Femur (tissue), 1 donor: Measurements from ENCODE around the gene CORO6.

Source experiments
- DNase-seq: peaks from one replicate; pipeline ENCODE4 v3.0.0-alpha.2; 2017

Gene CORO6

DNA sequence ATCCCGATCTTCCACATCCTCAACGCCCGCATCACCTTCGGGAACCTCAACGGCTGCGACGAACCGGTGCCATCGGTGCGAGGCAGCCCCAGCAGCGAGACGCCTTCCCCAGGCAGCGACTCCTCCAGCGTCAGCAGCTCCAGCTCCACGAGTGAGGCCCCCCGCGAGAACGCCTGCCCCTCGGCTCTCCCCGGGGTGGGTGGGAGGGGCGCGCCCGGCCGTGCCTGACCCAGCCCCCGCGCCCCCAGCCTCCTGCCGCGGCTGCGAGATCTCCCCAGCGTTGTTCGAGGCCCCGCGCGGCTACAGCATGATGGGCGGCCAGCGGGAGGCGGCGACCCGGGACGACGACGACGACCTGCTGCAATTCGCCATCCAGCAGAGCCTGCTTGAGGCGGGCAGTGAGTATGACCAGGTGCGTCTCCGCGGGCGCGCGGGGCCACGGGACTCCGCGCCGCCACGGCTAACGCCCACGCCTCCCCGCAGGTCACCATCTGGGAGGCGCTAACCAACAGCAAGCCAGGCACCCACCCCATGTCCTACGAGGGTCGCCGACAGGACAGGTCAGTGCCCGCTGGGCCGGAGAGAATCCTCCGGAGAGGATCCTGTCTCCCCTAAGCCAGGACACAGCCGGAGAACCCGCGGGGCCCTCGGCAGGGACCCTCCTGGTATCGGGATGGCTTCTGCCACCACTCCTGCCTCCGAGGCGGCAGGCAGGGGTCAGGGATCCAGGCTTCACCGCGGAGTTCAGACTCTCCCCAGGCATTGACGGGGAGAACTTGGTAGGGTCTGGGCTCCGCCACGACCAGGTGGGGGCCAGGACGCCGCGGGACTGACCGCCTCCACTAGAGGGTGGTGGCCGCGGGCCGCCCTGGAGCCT is 10.1 kb downstream of the CORO6 start:
- DNase-seq: no peak

DNA sequence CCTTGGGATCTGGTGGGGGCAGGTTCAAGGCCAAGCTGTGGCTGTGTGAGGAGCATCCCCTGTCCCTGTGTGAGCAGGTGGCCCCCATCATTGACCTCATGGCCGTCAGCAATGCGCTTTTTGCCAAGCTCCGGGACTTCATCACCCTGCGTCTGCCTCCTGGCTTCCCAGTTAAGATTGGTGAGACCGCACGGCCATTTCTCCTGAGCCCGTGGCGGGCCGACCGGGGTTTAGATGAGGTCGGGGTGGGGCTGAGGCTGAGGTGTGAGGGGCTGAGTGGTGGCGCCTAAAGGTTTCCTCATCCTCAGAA is 10.7 kb downstream of the CORO6 start:
- no peak for DNase-seq

- DNase-seq: no peak
Measured at GRCh38 chr17:29611351-29612093, 11.2 kb downstream of the CORO6 start.

DNA sequence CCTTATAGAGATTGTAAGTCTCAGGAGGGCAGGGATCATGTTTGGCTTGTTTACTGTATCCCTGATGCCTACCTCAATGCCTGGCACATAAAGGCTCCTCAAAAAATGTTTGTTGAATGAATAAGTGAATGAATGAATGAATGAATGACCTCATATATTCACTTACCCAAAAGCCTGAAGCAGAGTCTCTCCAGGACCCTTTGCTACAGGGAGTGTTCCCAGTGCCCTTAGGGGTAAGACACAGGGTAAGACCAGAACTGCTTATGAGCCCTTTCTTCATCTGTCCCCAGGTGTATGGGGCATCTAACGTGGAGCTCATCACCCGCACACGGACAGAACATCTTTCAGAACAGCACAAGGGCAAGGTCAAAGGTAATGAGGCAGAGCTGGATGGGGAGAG is 12.3 kb downstream of the CORO6 start:
- no peak for DNase-seq

- DNase-seq: no peak
Measured at GRCh38 chr17:29608986-29609385, 13.7 kb downstream of the CORO6 start.

DNA sequence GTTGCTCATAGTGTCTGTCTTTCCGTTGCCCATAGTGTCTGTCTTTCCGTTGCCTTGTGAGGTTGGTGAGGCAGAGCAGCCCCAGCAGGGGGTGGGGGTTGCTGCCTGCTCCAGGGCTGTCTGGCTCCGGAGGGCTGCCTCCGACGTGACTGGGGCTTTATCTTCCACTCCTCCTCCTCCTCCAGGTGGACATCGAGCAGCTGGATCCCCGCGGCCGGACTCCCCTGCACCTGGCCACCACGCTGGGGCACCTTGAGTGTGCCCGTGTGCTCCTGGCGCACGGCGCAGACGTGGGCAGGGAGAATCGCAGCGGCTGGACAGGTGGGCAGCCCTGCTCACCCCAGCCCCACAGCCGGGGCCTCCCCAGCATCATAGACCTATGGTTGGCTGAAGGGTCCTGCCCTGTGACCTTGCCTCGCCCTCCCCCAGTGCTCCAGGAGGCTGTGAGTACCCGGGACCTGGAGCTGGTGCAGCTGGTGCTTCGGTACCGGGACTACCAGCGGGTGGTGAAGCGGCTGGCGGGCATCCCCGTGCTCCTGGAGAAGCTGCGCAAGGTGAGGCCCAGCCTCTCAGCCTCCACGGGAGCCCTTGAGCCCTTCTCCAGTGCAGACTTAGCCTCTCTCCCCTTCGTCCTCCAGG is 15.0 kb downstream of the CORO6 start:
- DNase-seq: no peak

GRCh38 chr17:29603109-29603674 is 19.5 kb downstream of the CORO6 start:
- DNase-seq: peak; percentile 59

GRCh38 chr17:29597361-29598172 is 25.1 kb downstream of the CORO6 start:
- DNase-seq: no peak

DNA sequence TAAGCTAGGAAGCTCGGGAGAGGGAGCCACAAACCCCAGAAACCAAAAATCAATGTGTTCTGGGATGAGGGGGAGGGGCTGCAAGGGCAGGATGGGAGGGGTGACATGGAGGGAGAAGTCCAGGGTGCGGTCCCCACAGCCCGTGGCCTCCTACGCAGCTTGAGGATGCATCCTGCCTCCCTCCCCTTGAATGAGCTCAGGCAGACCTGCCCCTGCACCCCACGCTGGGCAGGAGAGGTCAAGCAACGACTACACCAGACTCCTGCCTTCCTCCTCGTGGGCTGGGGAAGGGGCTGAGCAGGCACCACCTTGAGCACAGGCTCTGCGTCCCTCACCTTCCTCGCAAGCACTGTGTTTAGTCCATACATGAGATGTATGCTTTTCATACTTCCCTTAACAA is 25.9 kb downstream of the CORO6 start:
- no peak for DNase-seq

DNA sequence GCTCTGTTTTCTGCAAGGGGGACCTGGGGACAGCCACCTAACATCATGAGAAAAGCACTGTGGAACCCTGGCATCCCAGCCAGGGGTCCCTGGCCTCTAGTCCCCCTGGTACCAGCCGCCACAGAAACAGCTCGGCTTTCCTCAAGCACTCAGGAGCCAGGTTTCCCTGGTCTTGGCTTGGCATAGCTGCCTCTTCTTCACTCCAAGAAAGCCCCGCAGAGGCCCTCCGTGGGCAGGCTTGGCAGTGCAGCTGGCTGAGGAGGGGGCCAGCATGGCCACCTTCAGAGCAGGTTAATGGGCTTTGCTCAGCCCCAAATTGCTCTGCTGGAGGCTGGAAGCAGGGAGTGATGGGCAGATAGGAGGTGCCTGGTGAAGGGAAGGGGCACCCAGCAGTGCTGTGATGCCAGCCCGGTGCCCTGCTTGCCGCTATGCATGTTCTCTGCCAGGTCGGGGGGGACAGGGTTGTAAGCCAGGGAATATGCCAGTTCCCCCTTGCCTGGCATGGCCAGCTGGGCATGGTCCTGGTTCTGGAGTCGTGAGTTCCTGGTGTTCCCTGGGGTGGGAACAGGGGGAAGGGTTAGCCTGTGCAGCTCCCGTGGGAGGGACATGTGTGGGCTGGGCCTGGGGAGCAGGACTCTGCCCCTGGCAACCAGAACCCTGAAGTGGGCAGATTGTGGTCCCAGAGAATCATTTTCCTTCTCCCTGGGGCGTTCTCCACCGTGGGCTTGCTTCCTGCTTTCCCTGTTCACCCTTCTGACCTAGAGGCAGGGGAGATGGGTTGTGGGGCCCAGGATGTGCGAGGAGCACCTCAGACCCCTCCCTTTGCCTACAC is 26.6 kb downstream of the CORO6 start:
- DNase-seq: peak; percentile 25

DNA sequence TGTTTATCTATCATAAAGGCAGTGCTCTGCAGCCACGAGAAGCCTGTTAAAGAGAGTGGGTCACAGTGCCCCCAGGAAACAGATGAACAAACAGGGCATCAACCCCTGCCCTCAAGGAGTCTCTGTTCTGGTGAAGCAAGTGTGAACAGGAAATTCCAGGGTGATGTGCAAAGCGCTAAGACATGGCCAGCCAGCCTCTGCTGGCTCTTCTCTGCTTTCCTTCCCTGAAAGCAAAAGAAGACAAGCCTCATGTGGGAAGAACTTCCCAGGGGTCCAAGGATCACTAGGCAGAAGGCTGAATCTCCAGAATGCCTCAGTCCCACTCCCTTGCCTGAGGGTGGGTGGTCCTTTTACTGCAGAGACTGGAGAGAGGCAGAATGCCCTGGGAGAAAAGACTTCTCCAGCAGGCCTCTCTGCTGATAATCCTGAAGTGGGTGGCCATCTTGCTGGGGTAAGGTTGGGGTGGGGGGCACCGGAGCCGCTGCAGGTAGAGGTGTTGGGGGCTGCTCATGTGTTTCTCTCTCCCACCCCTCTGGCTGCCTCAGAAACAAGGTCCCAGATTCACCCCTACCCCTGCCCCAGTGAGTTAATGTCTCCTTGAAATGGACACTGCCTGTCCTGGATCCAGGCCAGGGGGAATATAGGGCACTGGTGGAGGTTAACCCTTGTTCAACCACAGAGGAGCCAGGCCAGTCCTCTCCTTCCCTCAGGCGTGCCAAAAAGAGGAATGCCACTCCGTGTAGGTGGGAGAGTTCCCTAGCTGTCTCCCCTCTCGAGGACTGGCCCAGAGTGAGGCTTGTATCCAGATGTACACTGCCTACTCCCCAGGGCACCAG is 27.4 kb downstream of the CORO6 start:
- DNase-seq: no peak

- DNase-seq: no peak
Measured at GRCh38 chr17:29594519-29595090, 28.1 kb downstream of the CORO6 start.

- peak; percentile 23 for DNase-seq
Measured at GRCh38 chr17:29593591-29594518, 28.9 kb downstream of the CORO6 start.

GRCh38 chr17:29592850-29593551 is 29.7 kb downstream of the CORO6 start, which contains the start of gene ANKRD13B:
ANKRD13B (plus strand) TSS chr17:29593132; CDS start chr17:29593622, 490 bp downstream.
- peak; percentile 73 for DNase-seq

GRCh38 chr17:29591737-29592608 is 30.7 kb downstream of the CORO6 start:
- DNase-seq: peak; percentile 95

- DNase-seq: no peak
Measured at GRCh38 chr17:29591146-29591736, 31.5 kb downstream of the CORO6 start.
